MG63 (cell line): ENCODE results near the gene MUTYH. TPM values are rescaled to one million over a fixed set of nuclear protein-coding genes. Genes with fewer than 3 reads are reported as not detected.

Experiments used
- DNase-seq: peaks from one replicate; pipeline ENCODE4 v3.0.0-alpha.2; 2020
- H3K27me3 ChIP-seq: fragments of 250-450 bp; sonication (Bioruptor Pico); 2 replicates; pipeline ENCODE4 v1.5.1; 2020; ENCODE audit warnings: mild to moderate bottlenecking, moderate library complexity
- H3K36me3 ChIP-seq: fragments of 250-450 bp; sonication (Bioruptor Pico); 2 replicates; pipeline ENCODE4 v1.5.1; 2020; ENCODE audit warnings: mild to moderate bottlenecking, moderate library complexity
- H3K4me3 ChIP-seq: fragments of 250-450 bp; sonication (Bioruptor Pico); 2 replicates; pipeline ENCODE4 v1.5.1; 2020; ENCODE audit warnings: mild to moderate bottlenecking, moderate library complexity
- H3K9me3 ChIP-seq: fragments of 250-450 bp; sonication (Bioruptor Pico); 2 replicates; pipeline ENCODE4 v1.5.1; 2020; ENCODE audit warnings: mild to moderate bottlenecking, moderate library complexity
- total RNA-seq: library from RNA; depleted of rRNA; stranded (reverse); fragments of >200 nt; shearing (Covaris generic); gene quantifications from 2 replicates; pipeline ENCODE4 v1.2.3, GENCODE V29; 2014; ENCODE audit warnings: low replicate concordance

MUTYH gene
- total RNA-seq, 1 experiment from 2014 or later = 11.6 TPM

- Histone ChIP-seq H3K36me3 (no peaks in the 10 kb centered on the region), H3K4me3 (no peak overlapping the region), H3K27me3 (no peaks in the 10 kb centered on the region), H3K9me3 (no peaks in the 10 kb centered on the region)
- DNase-seq = no peak
Measured at GRCh38 chr1:45331436-45332345, 8.5 kb downstream of the MUTYH start.

- H3K9me3 ChIP-seq = no peaks in the 10 kb centered on the region
- peak; percentile 38 for DNase-seq
- no peaks in the 10 kb centered on the region for H3K36me3 ChIP-seq
- no peak overlapping the region for H3K4me3 ChIP-seq
- H3K27me3 ChIP-seq = no peaks in the 10 kb centered on the region
Measured at GRCh38 chr1:45329445-45329844, 10.8 kb downstream of the MUTYH start.

GRCh38 chr1:45328680-45329079 is 11.6 kb downstream of the MUTYH start:
- H3K36me3 ChIP-seq = no peaks in the 10 kb centered on the region
- DNase-seq = no peak
- H3K27me3 ChIP-seq = no peaks in the 10 kb centered on the region
- H3K4me3 ChIP-seq = no peak overlapping the region
- no peaks in the 10 kb centered on the region for H3K9me3 ChIP-seq

- peak overlapping the region; percentile 40 for H3K4me3 ChIP-seq
- DNase-seq = no peak
- H3K27me3 ChIP-seq = no peaks in the 10 kb centered on the region
- no peaks in the 10 kb centered on the region for H3K9me3 ChIP-seq
- no peaks in the 10 kb centered on the region for H3K36me3 ChIP-seq
Measured at GRCh38 chr1:45327644-45328515, 12.4 kb downstream of the MUTYH start.

- peak within 1 kb of the TSS; percentile 40 for H3K4me3 ChIP-seq
- DNase-seq = peak; percentile 70
- no peaks in the 10 kb centered on the region for H3K27me3 ChIP-seq
- H3K9me3 ChIP-seq = no peaks in the 10 kb centered on the region
- H3K36me3 ChIP-seq = no peaks in the 10 kb centered on the region
Measured at GRCh38 chr1:45326627-45327623, 13.3 kb downstream of the MUTYH start, which contains the start of gene HPDL. Gene HPDL, plus strand, starts transcription at chr1:45326895. Its CDS starts 254 bp downstream, at chr1:45327149.

- no peaks in the 10 kb centered on the region for H3K27me3 ChIP-seq
- no peak for DNase-seq
- H3K4me3 ChIP-seq = peak overlapping the region; percentile 40
Measured at GRCh38 chr1:45325851-45326506, 14.3 kb downstream of the MUTYH start.

GRCh38 chr1:45322486-45323040 is 17.7 kb downstream of the MUTYH start:
- no peak overlapping the region for H3K4me3 ChIP-seq
- H3K9me3 ChIP-seq = no peaks in the 10 kb centered on the region
- no peaks in the 10 kb centered on the region for H3K36me3 ChIP-seq
- DNase-seq = no peak
- no peaks in the 10 kb centered on the region for H3K27me3 ChIP-seq

More at GRCh38 chr1:45325851-45326506, 14.3 kb downstream of the MUTYH start:
- H3K36me3 ChIP-seq = no peaks in the 10 kb centered on the region
- H3K9me3 ChIP-seq = no peaks in the 10 kb centered on the region

- no peaks in the 10 kb centered on the region for H3K36me3 ChIP-seq
- H3K9me3 ChIP-seq = no peaks in the 10 kb centered on the region
- no peaks in the 10 kb centered on the region for H3K27me3 ChIP-seq
- H3K4me3 ChIP-seq = no peak overlapping the region
- no peak for DNase-seq
Measured at GRCh38 chr1:45321444-45321843, 18.8 kb downstream of the MUTYH start.

GRCh38 chr1:45319761-45320160 is 20.5 kb downstream of the MUTYH start:
- H3K36me3 ChIP-seq = no peaks in the 10 kb centered on the region
- H3K9me3 ChIP-seq = 0 out of 2 replicates have a peak, but pooled peaks cover 2% of the 10 kb centered on the region
- no peaks in the 10 kb centered on the region for H3K27me3 ChIP-seq
- H3K4me3 ChIP-seq = no peak overlapping the region
- DNase-seq = no peak

GRCh38 chr1:45317166-45317565 is 23.1 kb downstream of the MUTYH start:
- 0 out of 2 replicates have a peak, but pooled peaks cover 2% of the 10 kb centered on the region for H3K9me3 ChIP-seq
- no peaks in the 10 kb centered on the region for H3K27me3 ChIP-seq
- H3K4me3 ChIP-seq = no peak overlapping the region
- no peak for DNase-seq
- no peaks in the 10 kb centered on the region for H3K36me3 ChIP-seq

- DNase-seq = no peak
- no peaks in the 10 kb centered on the region for H3K27me3 ChIP-seq
- H3K9me3 ChIP-seq = 0 out of 2 replicates have a peak, but pooled peaks cover 2% of the 10 kb centered on the region
- no peak overlapping the region for H3K4me3 ChIP-seq
- no peaks in the 10 kb centered on the region for H3K36me3 ChIP-seq
Measured at GRCh38 chr1:45314266-45314665, 26.0 kb downstream of the MUTYH start.

- no peak for DNase-seq
- Histone ChIP-seq H3K4me3 (no peak overlapping the region), H3K9me3 (no peaks in the 10 kb centered on the region), H3K27me3 (no peaks in the 10 kb centered on the region), H3K36me3 (no peaks in the 10 kb centered on the region)
Measured at GRCh38 chr1:45306905-45307304, 33.3 kb downstream of the MUTYH start.

- H3K36me3 ChIP-seq = no peaks in the 10 kb centered on the region
- H3K4me3 ChIP-seq = no peak overlapping the region
- H3K27me3 ChIP-seq = no peaks in the 10 kb centered on the region
- no peak for DNase-seq
- no peaks in the 10 kb centered on the region for H3K9me3 ChIP-seq
Measured at GRCh38 chr1:45306319-45306718, 33.9 kb downstream of the MUTYH start.

GRCh38 chr1:45305231-45305630 is 35.0 kb downstream of the MUTYH start:
- H3K27me3 ChIP-seq = no peaks in the 10 kb centered on the region
- no peaks in the 10 kb centered on the region for H3K9me3 ChIP-seq
- no peak for DNase-seq
- no peak overlapping the region for H3K4me3 ChIP-seq
- H3K36me3 ChIP-seq = no peaks in the 10 kb centered on the region

- no peaks in the 10 kb centered on the region for H3K9me3 ChIP-seq
- no peak for DNase-seq
- H3K4me3 ChIP-seq = peak overlapping the region; percentile 86
Measured at GRCh38 chr1:45304311-45305081, 35.7 kb downstream of the MUTYH start.

More at GRCh38 chr1:45304311-45305081, 35.7 kb downstream of the MUTYH start:
- Histone ChIP-seq H3K36me3 (no peaks in the 10 kb centered on the region), H3K27me3 (no peaks in the 10 kb centered on the region)
